GF-D8 (cell line): ENCODE results near the gene ECI1.

Experiments
- DNase-seq: peaks from one replicate; lab custom pipeline; 2025; lab: John Stamatoyannopoulos, UW

ECI1 gene, protein sequence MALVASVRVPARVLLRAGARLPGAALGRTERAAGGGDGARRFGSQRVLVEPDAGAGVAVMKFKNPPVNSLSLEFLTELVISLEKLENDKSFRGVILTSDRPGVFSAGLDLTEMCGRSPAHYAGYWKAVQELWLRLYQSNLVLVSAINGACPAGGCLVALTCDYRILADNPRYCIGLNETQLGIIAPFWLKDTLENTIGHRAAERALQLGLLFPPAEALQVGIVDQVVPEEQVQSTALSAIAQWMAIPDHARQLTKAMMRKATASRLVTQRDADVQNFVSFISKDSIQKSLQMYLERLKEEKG

DNA sequence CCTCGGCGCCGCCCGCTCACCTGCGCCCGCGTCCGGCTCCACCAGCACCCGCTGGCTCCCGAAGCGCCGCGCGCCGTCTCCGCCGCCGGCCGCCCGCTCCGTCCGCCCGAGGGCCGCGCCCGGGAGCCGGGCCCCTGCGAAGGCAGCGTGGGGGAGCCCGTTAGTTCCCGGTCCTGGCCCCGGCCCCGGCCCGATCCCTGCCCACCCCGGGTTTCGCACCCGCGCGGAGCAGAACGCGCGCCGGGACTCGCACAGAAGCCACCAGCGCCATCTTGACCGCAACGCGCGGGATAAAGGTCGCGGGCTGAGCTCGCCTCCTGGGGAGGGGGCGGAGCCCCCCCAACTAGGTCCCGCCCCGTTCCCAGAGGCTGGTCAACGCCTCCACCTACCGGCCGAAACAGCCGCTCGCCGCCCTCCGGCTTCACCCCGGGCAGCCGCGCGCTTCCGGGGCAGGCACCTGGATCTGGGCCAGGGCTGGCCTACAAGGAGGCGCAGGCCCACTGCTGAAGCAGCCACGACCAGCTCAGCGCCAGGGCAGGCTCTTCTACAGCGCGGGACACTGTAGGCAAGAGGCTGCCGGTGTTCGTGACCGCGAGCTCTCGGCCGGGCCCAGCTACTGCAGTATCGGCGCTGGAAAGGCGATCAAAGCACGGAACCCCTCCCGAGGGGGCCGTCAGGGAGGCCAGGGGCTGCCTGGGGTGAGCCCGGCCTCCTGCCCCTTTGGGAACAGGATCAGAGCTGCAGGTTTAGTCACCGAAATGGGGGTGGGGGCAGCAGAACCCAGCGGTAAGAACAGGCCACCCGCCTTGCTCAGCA, at the start of gene ECI1:
TSS of gene ECI1 (minus strand) at position 292 of the 816 bp plus-strand sequence. CDS start at position 271, 21 bp downstream.
- peak; percentile 89 for DNase-seq

DNA sequence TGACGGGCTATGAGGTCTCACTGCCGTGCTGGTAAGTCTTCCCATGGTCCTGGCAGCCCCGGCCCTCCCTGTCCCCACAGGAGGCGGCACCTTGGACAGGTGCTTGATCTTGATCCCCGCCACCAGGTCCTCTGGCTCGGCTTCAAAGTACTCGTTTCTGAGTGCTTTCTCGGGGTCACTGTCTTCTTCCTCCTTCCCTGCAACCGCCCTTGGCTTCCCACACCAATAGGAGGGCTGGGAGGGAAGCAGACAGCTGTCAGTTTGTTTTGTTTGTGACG, 48.5 kb upstream of the ECI1 start:
- no peak for DNase-seq

DNA sequence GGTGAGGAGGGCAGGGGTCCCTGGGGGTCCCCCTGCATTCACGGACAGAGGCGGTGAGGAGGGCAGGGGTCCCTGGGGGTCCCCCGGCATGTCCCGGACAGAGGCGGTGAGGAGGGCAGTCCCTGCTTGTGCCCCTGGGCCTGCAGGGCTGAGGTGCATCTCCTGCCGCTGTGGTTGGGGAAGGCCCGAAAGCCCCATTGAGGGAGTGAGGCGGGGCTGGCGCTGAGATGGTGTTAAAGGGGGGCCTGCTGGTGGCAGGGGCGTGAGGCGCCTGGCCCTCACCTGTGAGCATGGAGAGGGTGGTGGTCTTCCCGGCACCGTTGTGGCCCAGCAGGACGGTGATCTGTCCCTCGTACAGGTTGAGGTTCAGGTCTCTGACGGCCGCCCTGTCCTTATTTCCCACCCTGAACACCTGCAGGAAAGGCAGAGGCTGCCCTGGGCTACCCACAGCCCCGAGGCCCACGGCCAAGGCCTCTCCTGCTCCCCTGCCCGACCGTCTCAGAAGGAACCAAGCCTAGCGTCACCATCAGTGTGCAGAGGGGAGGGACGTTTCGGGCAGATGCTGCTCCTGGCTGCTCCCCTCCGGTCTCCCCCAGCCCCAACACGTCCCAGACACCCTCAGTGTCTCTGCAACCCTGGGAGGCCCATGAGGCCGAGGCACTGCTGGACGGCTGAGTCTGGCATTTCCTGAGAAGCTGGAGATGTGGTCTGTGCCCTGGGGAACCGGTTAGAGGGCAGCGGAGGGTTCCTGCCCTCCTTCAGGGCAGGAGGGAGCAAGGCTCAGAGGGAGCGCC, 47.9 kb upstream of the ECI1 start:
- no peak for DNase-seq

DNA sequence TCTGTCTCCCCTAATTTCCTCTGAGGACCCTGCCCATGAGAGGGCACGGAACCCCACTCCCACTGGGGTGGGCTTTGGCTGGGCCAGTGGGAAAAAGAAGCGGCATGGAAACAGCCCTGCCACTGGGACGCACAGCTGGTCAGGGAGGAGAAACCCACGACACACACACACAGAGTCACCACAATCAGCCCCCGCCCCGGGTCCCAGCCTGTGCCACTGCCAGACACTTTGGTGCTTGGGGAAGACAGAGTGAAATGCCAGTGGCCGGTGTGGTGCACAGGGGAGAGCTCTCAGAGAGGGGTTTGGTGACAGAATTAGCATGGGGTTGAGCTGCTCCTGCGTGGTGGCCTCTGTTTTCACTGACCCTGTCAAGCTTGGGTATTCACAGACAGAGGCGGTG, 47.2 kb upstream of the ECI1 start:
- no peak for DNase-seq

DNA sequence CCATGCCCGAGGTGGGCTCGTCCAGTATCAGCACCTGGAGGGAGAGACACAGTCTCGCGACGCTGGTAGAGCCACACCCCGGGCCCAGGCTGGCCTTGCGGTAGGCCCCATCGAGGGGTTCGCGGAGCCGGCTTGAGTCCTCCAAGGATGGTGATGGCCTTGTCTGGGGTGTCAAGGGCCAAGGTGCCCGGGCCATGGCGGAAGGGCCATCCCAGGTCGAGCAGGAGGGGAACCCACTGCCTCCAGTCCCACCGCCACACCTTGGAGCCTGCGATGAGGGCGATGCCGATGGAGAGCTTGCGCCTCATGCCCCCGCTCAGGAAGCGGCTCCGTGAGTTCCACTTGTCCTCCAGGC, 46.1 kb upstream of the ECI1 start:
- no peak for DNase-seq

DNA sequence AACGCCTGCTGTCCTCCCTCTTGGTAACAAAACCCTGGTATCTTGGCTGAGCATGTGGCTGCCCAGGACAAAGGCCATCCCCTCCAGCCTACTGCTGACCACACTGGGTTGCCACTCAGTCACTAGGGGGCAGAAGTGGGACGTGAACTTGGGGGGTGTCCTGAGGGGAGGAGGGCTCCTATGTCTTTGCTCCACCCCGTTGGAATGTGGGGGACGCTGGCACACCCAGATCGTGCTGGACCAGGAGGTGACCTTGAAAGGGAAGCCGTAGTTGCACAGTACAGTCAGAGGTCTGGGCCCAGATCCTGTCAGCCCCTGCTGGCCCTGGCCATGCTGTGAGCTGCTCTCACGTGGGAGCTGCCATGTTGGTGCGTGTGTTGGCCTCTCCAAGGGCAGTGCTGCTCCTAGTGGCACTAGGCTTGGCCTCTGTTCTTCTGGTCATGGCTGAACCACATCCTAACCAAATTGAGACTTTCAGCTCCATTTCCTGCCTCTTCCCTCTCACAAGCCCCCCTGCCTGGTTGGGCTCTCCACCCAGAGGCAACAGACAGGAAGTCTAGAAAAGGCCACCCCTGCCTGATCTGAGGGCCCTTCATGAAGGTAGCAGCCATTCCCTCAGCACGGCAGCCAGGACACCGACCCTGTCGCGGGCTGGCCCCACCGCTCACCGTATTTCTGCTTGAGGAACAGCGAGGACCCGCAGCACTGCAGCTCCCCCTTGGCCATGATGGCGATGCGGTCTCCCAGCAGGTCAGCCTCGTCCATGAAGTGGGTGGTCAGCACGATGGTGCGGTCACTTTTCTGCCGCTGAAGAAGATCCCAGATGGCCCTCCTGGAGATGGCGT, 45.5 kb upstream of the ECI1 start:
- no peak for DNase-seq

DNA sequence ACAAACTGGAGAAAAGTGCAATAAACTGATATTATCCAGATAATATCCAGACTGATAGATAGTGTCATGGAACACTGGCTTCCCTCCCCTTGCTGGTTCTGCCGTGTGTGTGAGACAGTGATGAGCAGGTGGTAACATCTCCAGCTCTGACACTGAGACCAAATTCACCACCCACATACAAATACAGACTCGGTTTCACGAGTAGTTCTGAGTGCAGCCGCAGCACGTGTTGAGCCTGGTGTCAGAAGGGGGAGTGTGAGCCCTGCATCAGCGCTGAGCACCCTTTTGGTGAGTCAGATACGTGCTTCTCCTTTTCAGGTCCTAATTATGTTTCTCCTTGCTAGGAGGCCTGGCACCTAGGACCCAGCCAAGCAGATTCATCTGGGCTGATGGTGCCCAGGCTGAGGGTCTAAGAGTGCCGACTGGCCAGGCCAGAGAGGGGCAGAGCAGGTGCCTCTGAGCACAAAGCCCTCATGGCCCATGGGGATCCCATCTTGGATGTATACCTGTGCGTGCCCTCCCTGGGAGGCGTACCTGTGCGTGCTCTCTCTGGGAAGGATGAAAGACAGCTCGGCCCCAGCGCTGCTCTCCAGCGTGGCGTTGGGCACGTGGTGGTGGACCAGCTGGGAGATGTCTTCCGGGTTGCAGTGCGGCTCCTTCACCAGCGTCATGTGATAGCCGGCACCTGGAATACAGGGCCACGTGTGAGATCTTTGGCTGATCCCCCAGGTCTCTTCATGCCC, 43.8 kb upstream of the ECI1 start:
- DNase-seq = no peak

DNA sequence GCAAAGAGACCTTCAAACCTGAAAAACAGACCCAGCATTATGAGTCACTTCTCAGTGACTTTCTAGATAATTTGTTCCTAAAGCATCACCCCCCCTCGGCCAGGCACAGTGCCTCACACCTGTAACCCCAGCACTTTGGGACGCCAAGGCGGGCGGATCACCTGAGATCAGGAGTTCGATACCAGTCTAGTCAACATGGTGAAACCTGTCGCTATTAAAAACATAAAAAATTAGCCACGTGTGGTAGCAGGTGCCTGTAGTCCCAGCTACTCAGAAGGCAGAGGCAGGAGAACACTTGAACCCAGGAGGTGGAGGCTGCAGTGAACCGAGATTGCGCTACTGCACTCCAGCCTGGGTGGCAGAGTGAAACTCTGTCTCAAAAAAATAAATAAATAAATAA, 40.8 kb upstream of the ECI1 start:
- DNase-seq = no peak

DNA sequence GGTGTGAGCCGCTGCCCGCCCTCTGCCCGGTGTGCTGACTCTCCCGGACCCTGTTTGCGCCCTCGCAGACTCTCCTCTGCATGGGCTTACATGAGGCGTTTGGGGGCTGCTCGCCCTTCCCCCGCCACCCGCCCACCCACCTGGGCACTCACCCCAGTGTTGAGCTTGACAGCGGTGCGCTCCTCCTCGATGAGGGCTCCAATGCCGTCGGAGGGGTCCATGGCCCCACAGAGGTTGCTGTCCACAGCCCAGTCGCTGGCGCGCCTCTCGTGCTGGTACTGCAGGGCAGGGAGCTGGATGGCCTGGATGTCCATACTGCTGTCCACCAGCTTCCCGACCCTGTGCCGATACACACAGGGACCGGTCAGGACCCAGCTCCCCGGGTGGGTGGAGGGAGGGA, 37.9 kb upstream of the ECI1 start:
- DNase-seq = no peak

DNA sequence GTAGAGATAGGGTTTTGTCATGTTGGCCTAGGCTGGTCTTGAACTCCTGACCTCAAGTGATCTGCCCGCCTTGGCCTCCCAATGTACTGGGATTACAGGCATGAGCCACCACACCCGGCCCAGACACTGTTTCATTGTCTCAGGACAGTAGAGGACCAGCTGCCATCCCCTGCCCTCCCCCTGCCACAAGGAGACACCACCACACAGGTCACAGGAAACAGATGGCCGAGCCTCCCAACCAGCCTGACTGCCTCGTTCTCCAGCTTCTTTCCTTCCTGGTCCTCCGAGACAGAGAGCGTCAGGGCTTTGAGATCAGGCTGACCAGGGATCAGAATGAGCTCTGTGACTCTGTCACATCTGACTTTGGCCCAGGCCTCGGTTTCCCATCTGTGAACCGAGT, 37.3 kb upstream of the ECI1 start:
- peak; percentile 4 for DNase-seq

DNA sequence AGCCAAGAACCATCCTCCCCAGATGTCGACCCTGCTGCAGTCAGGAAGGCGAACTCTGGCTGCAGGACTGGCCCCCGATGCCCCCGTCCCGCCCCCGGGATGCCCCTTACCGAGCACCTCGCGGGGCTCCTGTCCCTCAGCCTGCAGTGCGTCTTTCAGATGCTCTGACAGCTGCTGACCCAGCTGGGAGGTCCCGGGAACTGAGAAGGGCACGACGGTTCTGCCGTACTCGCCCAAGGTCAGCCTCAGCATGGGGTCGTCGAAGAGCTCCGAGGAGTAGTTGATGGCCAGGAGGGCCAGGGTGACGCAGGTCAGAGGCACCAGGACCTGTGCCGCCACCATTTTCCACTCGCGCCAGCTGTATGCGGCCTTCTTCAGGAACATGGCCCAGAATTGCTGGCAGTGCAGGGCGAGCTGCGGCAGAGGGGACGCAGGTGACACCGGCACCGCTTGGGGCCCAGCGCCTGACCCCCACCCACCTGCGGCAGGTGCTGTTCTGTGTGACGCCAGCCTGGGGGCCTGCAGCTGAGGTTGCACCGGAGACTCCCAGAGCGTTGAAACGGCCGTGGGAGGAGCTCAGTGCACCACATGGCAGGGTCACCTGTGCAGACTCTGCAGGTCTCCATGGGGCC, 36.6 kb upstream of the ECI1 start:
- DNase-seq = no peak

DNA sequence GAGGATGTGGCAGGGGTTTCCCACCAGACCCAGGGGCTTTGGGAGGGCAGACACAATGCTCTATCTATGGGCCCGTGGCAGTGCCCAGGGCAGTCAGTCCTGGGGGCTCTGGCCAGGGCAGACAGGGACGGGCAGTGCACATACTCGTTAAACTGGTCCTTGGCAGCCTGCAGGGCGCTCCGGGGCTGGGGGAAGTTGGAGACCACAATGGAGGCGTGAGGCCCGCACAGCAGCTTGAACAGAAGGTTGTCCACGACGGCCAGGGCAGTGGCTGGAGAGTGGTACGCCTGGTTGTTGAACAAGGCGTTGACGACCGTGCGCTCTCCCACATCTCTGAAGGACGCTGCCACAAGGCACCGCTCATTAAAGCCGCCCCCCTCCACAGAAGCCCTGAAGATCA, 35.2 kb upstream of the ECI1 start:
- no peak for DNase-seq

DNA sequence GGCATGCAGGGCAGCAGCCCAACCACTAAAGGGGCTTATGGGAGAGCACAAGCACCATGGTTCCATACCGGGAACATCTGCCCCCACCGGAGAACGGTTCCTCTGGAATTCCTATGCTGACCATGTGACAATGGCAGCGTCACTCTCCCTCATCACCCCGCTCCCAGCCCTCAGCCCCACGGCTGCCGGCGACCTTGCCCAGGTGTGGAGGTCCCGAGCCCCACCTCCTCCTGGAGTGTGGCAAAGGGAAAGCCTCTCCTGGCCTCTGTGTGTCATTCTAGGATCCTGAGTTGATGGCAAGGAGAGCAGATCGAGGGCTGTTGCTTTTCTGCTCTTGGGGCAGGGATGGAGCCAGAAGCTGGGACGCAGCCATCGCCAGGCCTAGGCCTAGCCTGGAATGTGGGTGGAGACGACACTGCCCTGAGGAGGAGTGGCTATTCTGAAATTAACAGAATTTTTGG, 34.4 kb upstream of the ECI1 start:
- DNase-seq = no peak

DNA sequence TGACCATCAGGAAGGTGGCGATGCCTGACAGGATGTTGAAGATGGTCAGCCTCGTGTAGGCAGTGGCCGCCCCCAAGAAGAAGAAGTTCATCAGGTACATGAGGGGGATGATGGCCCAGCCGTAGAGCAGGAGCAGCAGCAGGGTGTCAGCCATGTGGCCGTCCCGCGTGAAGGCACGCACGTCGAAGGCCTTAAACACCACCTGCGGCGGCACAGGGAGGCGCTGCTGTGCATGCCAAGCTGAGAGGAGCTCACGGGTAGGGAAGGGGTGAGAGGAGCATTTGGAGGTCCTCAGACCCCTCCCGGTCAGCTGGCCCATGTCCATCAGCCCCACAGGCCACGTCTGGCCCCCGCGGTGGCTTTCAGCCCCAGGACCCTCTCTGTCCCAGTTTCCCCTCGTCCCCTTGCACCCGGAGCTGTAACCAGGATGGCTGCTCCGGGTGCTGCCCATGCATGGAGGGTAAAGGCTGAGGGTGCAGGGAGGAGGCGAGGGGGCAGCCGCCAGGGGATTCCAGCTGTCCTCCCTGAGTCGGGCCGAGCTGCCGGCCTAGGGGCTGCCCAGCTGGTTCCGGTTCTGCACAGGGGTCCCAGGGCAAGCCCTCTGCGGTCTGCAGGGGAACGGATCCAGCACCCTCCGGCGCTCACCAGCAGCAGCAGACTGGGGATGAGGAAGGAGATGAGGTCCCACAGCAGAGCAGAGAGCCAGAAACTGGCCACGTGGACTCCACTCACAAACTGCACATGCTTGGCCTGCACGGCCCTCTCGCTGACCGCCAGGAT, 33.6 kb upstream of the ECI1 start:
- no peak for DNase-seq

DNA sequence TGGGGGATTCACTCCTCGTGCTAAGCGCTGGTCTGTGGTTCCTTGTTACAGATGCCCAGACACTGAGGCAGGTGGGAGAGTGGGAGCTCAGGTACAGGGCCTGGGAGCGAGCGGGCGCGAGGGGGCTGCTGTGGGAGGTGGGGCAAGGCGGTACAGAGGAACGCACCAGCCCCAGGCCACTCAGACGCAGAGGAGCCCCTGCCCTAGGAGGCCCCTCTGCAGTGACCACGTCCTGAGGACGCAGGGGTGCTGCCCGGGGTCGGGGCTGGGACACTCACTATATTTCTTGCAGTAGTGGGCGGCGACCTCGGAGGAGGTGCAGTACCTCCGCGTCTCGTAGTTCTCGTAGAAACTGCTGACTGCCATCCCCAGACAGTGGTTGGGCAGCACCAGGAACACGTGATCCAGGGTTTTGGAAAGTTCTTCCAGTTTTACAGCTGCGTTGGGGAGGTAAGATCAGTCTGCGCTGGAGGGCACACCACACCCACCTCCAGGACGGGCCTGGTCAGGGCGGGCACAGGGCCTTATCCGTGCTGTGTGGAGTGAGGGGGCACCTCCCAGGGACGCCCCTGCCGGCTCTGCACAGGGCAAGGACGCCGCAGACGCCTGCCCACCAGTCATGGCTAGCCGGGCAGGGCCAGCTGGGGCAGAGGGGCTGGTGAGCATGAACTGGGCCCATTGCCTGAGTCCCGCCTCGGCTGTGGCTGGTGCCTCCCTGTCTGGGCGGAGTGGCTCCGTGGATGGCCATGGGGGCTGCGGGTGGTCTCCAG, 32.8 kb upstream of the ECI1 start:
- DNase-seq = no peak

DNA sequence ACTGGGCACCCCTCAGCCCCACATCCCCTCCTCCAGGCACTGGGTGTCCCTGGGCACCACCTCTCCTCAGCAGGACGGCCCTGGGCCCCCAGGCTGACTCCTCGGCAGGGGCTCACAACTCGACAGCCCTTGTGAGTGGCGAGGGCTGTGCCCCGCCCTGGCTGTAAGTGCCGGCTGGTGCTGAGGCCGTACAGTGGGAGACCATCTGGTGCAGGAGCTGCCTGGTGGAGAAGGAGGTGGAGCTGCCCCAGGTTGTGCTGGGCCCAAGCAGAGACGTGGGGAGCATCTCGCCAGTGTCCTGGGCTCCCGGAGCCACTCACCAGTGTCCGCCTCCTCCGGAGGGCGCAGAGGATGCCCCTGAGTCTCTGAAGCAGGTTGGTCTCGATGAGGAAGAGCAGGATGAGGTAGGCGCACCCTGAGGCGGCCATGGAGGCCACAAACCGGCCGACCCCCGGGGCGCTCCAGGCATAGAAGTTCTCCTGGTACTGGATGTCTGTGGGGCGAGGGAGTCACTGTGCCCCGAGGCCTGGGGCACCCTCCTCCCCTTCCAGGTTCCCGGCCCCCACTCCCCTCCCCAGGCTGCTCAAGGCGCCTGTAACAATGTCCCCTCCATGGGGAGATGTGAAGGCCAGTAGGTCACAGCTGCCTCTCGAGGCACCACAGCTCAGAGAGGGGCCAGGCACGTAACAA, 31.6 kb upstream of the ECI1 start:
- no peak for DNase-seq

DNA sequence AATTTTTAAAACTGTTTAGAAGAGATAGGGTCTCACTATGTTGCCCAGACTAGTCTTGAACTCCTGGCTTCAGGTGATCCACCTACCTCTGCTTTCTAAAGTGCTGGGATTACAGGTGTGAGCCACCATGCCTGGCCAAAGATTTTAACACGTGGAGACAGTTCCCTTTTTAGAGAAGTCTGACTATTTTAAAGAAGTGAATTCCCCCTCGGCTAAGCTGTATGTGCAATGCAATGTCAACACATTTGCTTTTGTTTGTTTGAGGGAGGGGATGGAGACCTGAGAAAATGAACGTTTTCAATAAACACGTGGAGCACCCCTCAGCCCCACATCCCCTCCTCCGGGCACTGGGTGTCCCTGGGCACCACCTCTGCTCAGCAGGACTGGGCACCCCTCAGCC, 30.9 kb upstream of the ECI1 start:
- no peak for DNase-seq

DNA sequence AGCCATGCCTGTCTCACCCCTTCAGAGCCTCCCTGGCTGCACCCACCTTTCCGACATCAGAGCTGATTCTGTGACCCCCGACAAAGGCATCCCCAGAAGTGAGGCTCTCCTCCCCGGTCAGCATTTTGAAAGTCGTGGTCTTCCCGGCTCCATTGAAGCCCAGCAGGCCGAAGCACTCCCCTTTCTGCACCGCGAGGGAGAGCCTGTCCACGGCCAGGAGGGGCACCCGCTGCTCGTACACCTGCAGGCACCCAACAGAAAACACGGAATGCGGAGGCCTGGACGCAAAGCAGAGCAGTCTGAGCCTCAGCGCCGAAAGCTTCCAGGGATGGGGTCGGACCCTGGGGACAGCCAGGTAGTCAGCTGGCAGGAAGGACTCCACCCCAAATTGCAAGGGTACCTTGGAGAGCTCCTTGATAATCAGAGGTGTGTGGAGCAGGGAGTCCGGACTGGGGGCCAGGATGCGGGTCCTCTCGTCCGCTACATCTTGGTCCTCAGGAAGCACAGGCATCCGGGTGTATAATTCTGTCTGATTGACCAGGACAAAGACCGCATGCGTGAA, 29.7 kb upstream of the ECI1 start:
- no peak for DNase-seq
